ENCODE data around the gene PRDM10.

DNA sequence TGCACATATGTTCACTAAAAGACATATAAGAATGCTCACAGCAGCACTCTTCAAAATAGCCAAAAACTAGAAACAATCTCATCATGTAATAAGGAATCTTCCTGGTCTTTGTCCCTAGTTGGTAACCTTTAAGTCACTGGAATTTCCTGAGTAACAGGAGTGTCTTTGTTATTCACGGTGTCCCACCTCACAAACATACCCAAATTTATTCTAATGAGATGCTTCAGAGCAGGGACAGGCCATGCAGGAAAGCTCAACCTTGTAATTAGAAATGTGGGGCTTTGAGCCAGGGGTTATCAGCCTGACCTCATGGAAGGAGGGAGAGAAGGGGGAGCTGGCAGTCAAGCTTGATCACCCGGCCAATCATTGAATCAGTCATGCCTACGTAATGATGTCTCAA is 66.9 kb downstream of the PRDM10 start:
- no peak for TF ChIP-seq EZH2 (IDR thresholded peaks at IDR 0.05; ENCODE audit: low read length, missing control alignments)
- TF ChIP-seq CTCF (conservative IDR thresholded peaks at IDR 0.05 in 1 of 2, IDR thresholded peaks at IDR 0.05 in 1 of 2; ENCODE audit: low read depth in 1 of 2, low read length in 2 of 2): no peak

All from fibroblast of lung (primary cell).